Panc1 (cell line): ENCODE measurements around the gene ADCY1. TPM values are rescaled to one million over a fixed set of nuclear protein-coding genes. Genes with fewer than 3 reads are reported as not detected.

ENCODE experiments used
- ATAC-seq: fragments of 200-7000 bp; cut with Tn5 transposase; 2 replicates; pipeline ENCODE4 v1.9.1; 2020; ENCODE audit warnings: mild to moderate bottlenecking, moderate library complexity
- BruUV-seq: library from RNA; stranded (reverse); fragments of 400-500 nt; replicated peaks from 2 replicates; lab custom pipeline; 2021; lab: Mats Ljungman, UMichigan
- CTCF ChIA-PET: fragments of 300-600 bp; sonication (Branson Sonifier 250); formaldehyde crosslinking; loops from one replicate; lab custom pipeline; 2022; ENCODE audit warnings: antibody characterized with exemption; lab: Charles Lee
- POLR2A ChIA-PET: fragments of 300-600 bp; sonication (Branson Sonifier 250); formaldehyde crosslinking; loops from one replicate; lab custom pipeline; 2022; ENCODE audit warnings: antibody characterized with exemption; lab: Charles Lee
- DNase-seq: peaks from one replicate; pipeline ENCODE4 v3.0.0-alpha.2; 2010; ENCODE audit warnings: low read depth, low spot score
- H3K27ac ChIP-seq: 2 replicates; pipeline ENCODE4 v1.5.1; 2011; ENCODE audit warnings: mild to moderate bottlenecking, low read length, inconsistent platforms
- H3K27me3 ChIP-seq: fragments of 200-500 bp; sonication (Bioruptor generic); 2 replicates; pipeline ENCODE4 v1.6.0; 2014; ENCODE audit warnings: low read length, inconsistent platforms; ENCODE audit not compliant: control insufficient read depth, insufficient read depth
- H3K36me3 ChIP-seq: fragments of 200-500 bp; sonication (Bioruptor generic); 2 replicates; pipeline ENCODE4 v1.5.1; 2014; ENCODE audit warnings: inconsistent platforms, mild to moderate bottlenecking, low read length, moderate library complexity; ENCODE audit not compliant: control insufficient read depth, insufficient read depth
- H3K4me1 ChIP-seq: 2 replicates; pipeline ENCODE4 v1.5.1; 2011; ENCODE audit warnings: inconsistent platforms, mild to moderate bottlenecking, low read length, moderate library complexity; ENCODE audit not compliant: control insufficient read depth, insufficient read depth
- H3K4me3 ChIP-seq, 2 experiments: 2 replicates each; pipeline ENCODE4 v1.5.1; 2011 to 2012; ENCODE audit warnings: low read depth in 2 of 2, low read length in 2 of 2, mild to moderate bottlenecking in 2 of 2, inconsistent platforms in 1 of 2, moderate library complexity in 1 of 2
- H3K9me3 ChIP-seq: fragments of 200-500 bp; sonication (Bioruptor generic); 2 replicates; pipeline ENCODE4 v1.5.1; 2014; ENCODE audit warnings: low read depth, mild to moderate bottlenecking, inconsistent platforms, low read length, moderate library complexity; ENCODE audit not compliant: control insufficient read depth, insufficient read depth
- POLR2AphosphoS5 ChIP-seq: IDR thresholded peaks from 2 replicates; pipeline ENCODE4 v1.6.1; 2012; ENCODE audit warnings: mild to moderate bottlenecking, low read depth, low read length, moderate library complexity
- SIN3A ChIP-seq: IDR thresholded peaks from 2 replicates; pipeline ENCODE4 v1.6.1; 2012; ENCODE audit warnings: low read depth, mild to moderate bottlenecking, low read length, moderate library complexity, borderline replicate concordance; ENCODE audit not compliant: insufficient read depth
- TCF7L2 ChIP-seq: IDR thresholded peaks from 2 replicates; pipeline ENCODE4 v1.6.1; 2011; ENCODE audit warnings: mild to moderate bottlenecking, low read depth, low read length, inconsistent platforms
- in situ Hi-C: cut with HindIII; loops from 2 replicates; pipeline ENCODE4 v1.10.0; 2016; ENCODE audit warnings: low sequenced_read_pairs, low pct_unique_long_range_greater_than_20kb
- intact Hi-C: fragments of 100-400 bp; cut with micrococcal nuclease; formaldehyde crosslinking; loops from one replicate; pipeline ENCODE4 v1.10.0; 2022; ENCODE audit not compliant: unreplicated experiment
- total RNA-seq: library from RNA; stranded (reverse); gene quantifications from one replicate; pipeline ENCODE4 v1.2.1, GENCODE V29; 2021; ENCODE audit not compliant: unreplicated experiment
- TF ChIP-seq, protein P1 (sequence below), 2 experiments: IDR thresholded peaks; 2 replicates each; pipeline ENCODE4 v1.6.1; 2011 to 2012; ENCODE audit warnings: low read depth in 2 of 2, control low read depth in 1 of 2, low read length in 1 of 2, mild to moderate bottlenecking in 1 of 2, moderate library complexity in 1 of 2; ENCODE audit not compliant: insufficient read depth in 1 of 2
- TF ChIP-seq, protein P2 (sequence below): fragments of 450-650 bp; IDR thresholded peaks from 2 replicates; pipeline ENCODE4 v1.5.1; 2017; ENCODE audit warnings: mild to moderate bottlenecking

ADCY1 gene
- total RNA-seq, 1 experiment from 2014 or later: 2.1 TPM

DNA sequence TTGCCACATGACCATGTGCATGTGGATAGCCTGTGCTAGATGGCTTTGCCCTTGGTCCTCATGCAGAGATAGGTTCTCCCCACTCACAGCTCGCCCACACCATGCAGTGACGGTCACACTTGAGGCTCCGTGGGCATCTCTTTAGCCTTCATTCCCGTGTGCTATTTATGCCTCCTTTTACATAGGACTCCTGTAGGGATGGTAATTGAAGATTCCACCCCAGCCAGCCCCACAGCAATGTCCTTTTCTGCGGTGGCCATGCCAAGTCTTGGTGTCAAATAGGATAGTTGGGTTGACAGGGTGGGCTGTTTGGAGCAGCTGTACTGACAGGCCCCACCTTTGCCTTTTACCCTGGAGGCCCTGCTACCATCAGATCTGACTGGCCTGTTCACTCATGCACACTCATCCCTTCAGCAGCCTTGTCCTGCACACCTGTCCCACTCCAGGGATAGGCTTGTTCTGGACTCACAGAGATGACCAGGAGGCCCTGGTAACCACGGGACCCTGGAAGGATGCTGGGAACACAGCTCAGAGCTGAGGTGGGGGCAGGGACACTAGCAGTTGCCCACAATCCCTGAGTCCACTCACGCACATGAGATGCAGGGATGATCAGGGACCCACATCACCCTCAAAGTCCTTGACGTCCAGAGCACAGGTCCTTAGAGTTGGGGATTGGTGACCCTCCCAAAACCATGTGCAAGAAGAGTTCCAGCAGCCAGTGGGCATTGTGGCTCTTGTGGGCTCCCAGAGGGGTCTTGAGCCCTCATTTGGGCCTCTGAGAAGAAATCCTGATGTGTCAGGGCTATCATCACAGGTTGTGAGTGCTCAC lies 71.2 kb downstream of the ADCY1 start:
- no peak for DNase-seq
- H3K36me3 ChIP-seq: no peaks in the 10 kb centered on the region
- BruUV-seq: no TSS peak
- ChIA-PET CTCF (no interaction called here), POLR2A (no interaction called here)
- no peaks in the 10 kb centered on the region for H3K4me1 ChIP-seq
- no peaks in the 10 kb centered on the region for H3K9me3 ChIP-seq
- TF ChIP-seq TCF7L2 (no peak), POLR2AphosphoS5 (no peak)
- TF ChIP-seq, protein P1, sequence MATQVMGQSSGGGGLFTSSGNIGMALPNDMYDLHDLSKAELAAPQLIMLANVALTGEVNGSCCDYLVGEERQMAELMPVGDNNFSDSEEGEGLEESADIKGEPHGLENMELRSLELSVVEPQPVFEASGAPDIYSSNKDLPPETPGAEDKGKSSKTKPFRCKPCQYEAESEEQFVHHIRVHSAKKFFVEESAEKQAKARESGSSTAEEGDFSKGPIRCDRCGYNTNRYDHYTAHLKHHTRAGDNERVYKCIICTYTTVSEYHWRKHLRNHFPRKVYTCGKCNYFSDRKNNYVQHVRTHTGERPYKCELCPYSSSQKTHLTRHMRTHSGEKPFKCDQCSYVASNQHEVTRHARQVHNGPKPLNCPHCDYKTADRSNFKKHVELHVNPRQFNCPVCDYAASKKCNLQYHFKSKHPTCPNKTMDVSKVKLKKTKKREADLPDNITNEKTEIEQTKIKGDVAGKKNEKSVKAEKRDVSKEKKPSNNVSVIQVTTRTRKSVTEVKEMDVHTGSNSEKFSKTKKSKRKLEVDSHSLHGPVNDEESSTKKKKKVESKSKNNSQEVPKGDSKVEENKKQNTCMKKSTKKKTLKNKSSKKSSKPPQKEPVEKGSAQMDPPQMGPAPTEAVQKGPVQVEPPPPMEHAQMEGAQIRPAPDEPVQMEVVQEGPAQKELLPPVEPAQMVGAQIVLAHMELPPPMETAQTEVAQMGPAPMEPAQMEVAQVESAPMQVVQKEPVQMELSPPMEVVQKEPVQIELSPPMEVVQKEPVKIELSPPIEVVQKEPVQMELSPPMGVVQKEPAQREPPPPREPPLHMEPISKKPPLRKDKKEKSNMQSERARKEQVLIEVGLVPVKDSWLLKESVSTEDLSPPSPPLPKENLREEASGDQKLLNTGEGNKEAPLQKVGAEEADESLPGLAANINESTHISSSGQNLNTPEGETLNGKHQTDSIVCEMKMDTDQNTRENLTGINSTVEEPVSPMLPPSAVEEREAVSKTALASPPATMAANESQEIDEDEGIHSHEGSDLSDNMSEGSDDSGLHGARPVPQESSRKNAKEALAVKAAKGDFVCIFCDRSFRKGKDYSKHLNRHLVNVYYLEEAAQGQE (IDR thresholded peaks at IDR 0.05; ENCODE audit: insufficient read depth in 1 of 2, low read depth in 2 of 2, low read length in 1 of 2): no peak
- TF ChIP-seq, protein P2, sequence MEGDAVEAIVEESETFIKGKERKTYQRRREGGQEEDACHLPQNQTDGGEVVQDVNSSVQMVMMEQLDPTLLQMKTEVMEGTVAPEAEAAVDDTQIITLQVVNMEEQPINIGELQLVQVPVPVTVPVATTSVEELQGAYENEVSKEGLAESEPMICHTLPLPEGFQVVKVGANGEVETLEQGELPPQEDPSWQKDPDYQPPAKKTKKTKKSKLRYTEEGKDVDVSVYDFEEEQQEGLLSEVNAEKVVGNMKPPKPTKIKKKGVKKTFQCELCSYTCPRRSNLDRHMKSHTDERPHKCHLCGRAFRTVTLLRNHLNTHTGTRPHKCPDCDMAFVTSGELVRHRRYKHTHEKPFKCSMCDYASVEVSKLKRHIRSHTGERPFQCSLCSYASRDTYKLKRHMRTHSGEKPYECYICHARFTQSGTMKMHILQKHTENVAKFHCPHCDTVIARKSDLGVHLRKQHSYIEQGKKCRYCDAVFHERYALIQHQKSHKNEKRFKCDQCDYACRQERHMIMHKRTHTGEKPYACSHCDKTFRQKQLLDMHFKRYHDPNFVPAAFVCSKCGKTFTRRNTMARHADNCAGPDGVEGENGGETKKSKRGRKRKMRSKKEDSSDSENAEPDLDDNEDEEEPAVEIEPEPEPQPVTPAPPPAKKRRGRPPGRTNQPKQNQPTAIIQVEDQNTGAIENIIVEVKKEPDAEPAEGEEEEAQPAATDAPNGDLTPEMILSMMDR: no peak
- intact Hi-C loops: no loop called here
- in situ Hi-C loops: no loop called here
- H3K4me3 ChIP-seq: no peak overlapping the region
- H3K27ac ChIP-seq: no peak overlapping the region
- H3K27me3 ChIP-seq: peaks cover 5% of the 10 kb centered on the region; the same call in 1 of the 2 replicates
- ATAC-seq: no peak

DNA sequence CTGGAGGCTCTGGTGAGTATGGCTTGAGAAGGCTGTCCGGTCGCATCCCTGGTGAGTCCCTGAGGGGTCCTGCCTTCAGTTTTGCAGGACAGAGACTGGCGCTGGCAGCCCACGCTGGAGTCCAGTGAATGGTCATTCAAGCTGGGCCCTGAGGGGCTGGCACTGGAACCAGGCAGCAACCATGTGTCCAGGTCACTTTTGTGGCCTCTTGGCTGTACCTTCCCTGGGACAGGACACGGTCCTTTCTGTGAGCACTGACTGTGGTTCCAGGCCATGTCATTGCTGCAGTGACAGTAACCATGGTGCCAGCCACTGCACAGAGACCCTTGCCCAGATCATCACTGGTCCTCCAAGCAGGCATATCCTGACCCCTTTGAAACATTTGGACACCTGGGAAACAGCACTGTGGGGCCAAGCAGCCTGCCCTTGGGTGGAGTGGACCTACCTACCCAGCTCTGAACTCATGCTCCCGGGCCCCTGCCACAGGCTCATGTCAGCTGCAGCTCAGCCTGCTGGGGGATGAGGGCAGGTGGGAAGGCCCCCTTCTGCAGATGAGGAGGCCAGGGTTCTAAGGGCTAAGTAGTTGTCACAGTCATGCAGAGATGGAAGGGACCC lies 72.1 kb downstream of the ADCY1 start:
- ChIA-PET CTCF (no interaction called here), POLR2A (no interaction called here)
- no TSS peak for BruUV-seq
- H3K9me3 ChIP-seq: no peaks in the 10 kb centered on the region
- peaks cover 5% of the 10 kb centered on the region; the same call in 1 of the 2 replicates for H3K27me3 ChIP-seq
- ATAC-seq: no peak
- no peak overlapping the region for H3K4me3 ChIP-seq
- intact Hi-C loops (no loop called here), in situ Hi-C loops (no loop called here)
- H3K36me3 ChIP-seq: no peaks in the 10 kb centered on the region
- H3K27ac ChIP-seq: no peak overlapping the region
- DNase-seq: no peak
- no peaks in the 10 kb centered on the region for H3K4me1 ChIP-seq
- TF ChIP-seq TCF7L2 (no peak), SIN3A (no peak), POLR2AphosphoS5 (no peak)
- TF ChIP-seq, protein P2: no peak
- TF ChIP-seq, protein P1 (IDR thresholded peaks at IDR 0.05; ENCODE audit: insufficient read depth in 1 of 2, low read depth in 2 of 2, low read length in 1 of 2): no peak
